HFFc6 (cell line): Measurements from ENCODE around the gene GJD3. TPM values are rescaled to one million over a fixed set of nuclear protein-coding genes. Genes with fewer than 3 reads are reported as not detected.

ENCODE experiments used
- DNase-seq: peaks from one replicate; pipeline ENCODE4 v3.0.0-alpha.2; 2018
- H3K27ac Mint-ChIP-seq: 2 replicates; pipeline ENCODE4 v1.8.0; 2020; ENCODE audit warnings: mild to moderate bottlenecking, mixed read lengths
- H3K27me3 Mint-ChIP-seq: 2 replicates; pipeline ENCODE4 v1.8.0; 2021; ENCODE audit warnings: mild to moderate bottlenecking, moderate library complexity, mixed read lengths; ENCODE audit not compliant: insufficient read depth
- H3K36me3 Mint-ChIP-seq: 2 replicates; pipeline ENCODE4 v1.8.0; 2021; ENCODE audit warnings: low read depth, mixed read lengths
- H3K4me1 Mint-ChIP-seq: 2 replicates; pipeline ENCODE4 v1.8.0; 2020; ENCODE audit warnings: low read depth, mixed read lengths
- H3K4me3 Mint-ChIP-seq: 2 replicates; pipeline ENCODE4 v1.8.0; 2020; ENCODE audit warnings: mild to moderate bottlenecking, moderate library complexity, mixed read lengths
- H3K9me3 Mint-ChIP-seq: 2 replicates; pipeline ENCODE4 v1.8.0; 2020; ENCODE audit warnings: mild to moderate bottlenecking, mixed read lengths
- total RNA-seq, 6 experiments: library from RNA; stranded (reverse); fragmentation: NEBNext Ultra II Directional; extraction: Animal tissue kit (Norgen Biotek cat#: 25700); gene quantifications; 2 replicates in 1 of 6; 3 replicates in 5 of 6; pipeline ENCODE4 v1.2.3, GENCODE V29; 2021
- TF ChIP-seq, protein P1 (sequence below): fragments of 200-600 bp; sonication (generic); IDR thresholded peaks from 2 replicates; pipeline ENCODE4 v1.5.0; 2021; ENCODE audit warnings: antibody characterized with exemption, mild to moderate bottlenecking

GJD3 gene
- total RNA-seq, 6 experiments from 2014 or later: 0.36 to 1.4 (median 0.81) TPM

- Mint-ChIP-seq H3K4me3 (no peak overlapping the region; the same call in 1 of the 2 replicates), H3K36me3 (0 out of 2 replicates have a peak, but pooled peaks cover 5% of the 10 kb centered on the region)
Measured at GRCh38 chr17:40340327-40340726, 24.2 kb downstream of the GJD3 start.

DNA sequence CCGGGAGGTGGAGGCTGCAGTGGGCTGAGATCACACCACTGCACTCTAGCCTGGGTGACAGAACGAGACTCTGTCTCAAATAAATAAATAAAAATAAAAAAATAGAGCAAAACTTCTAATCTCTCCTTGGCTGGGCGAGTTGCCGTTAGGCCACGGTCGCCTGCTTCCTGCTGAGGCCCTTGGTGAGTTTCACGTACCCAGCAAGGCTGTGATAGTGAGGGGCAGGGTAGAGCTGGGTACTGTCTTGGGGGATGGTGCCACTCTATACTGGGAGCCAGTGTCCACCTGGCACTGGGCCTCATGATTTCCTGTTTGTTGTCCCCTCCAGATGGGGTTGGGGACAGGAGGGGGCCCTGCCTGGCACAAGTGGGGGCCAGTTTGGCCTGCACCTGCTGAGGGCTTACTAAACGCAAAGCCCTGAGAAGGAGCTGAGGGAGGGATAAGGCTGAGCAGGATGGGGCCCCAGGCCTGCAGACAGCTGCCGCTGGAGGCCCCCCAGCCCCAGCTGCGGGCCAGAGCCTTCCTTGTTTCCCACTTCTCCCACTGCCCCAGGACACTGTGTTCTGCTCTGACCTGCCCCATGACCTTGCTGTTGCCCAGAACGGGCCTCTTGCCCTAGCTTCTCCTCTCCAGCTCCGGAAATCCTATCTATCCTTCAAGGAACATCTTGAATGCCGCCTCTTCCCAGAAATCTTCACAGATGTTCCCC lies 25.4 kb downstream of the GJD3 start:
- 0 out of 2 replicates have a peak, but pooled peaks cover 5% of the 10 kb centered on the region for H3K36me3 Mint-ChIP-seq
- no peak for DNase-seq
- peaks cover 60% of the 10 kb centered on the region for H3K4me1 Mint-ChIP-seq
- H3K27ac Mint-ChIP-seq: no peak overlapping the region
- no peaks in the 10 kb centered on the region for H3K9me3 Mint-ChIP-seq
- TF ChIP-seq, protein P1, sequence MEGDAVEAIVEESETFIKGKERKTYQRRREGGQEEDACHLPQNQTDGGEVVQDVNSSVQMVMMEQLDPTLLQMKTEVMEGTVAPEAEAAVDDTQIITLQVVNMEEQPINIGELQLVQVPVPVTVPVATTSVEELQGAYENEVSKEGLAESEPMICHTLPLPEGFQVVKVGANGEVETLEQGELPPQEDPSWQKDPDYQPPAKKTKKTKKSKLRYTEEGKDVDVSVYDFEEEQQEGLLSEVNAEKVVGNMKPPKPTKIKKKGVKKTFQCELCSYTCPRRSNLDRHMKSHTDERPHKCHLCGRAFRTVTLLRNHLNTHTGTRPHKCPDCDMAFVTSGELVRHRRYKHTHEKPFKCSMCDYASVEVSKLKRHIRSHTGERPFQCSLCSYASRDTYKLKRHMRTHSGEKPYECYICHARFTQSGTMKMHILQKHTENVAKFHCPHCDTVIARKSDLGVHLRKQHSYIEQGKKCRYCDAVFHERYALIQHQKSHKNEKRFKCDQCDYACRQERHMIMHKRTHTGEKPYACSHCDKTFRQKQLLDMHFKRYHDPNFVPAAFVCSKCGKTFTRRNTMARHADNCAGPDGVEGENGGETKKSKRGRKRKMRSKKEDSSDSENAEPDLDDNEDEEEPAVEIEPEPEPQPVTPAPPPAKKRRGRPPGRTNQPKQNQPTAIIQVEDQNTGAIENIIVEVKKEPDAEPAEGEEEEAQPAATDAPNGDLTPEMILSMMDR: no peak
- H3K27me3 Mint-ChIP-seq: peaks cover 3% of the 10 kb centered on the region
- H3K4me3 Mint-ChIP-seq: no peak overlapping the region

More at GRCh38 chr17:40340327-40340726, 24.2 kb downstream of the GJD3 start:
- no peaks in the 10 kb centered on the region for H3K9me3 Mint-ChIP-seq
- DNase-seq: no peak
- peaks cover 3% of the 10 kb centered on the region; the same call in 1 of the 2 replicates for H3K27me3 Mint-ChIP-seq
- H3K4me1 Mint-ChIP-seq: peaks cover 58% of the 10 kb centered on the region
- TF ChIP-seq, protein P1: no peak
- peak overlapping the region; percentile 52; the same call in 1 of the 2 replicates for H3K27ac Mint-ChIP-seq

GRCh38 chr17:40338058-40338457 lies 26.5 kb downstream of the GJD3 start:
- TF ChIP-seq, protein P1: no peak
- Mint-ChIP-seq H3K27ac (no peak overlapping the region), H3K27me3 (peaks cover 3% of the 10 kb centered on the region), H3K36me3 (0 out of 2 replicates have a peak, but pooled peaks cover 4% of the 10 kb centered on the region), H3K9me3 (no peaks in the 10 kb centered on the region), H3K4me3 (no peak overlapping the region), H3K4me1 (peaks cover 52% of the 10 kb centered on the region)
- no peak for DNase-seq

GRCh38 chr17:40337351-40337750 lies 27.2 kb downstream of the GJD3 start:
- no peak for DNase-seq
- Mint-ChIP-seq H3K36me3 (no peaks in the 10 kb centered on the region), H3K27me3 (peaks cover 3% of the 10 kb centered on the region), H3K27ac (no peak overlapping the region), H3K4me3 (no peak overlapping the region), H3K9me3 (no peaks in the 10 kb centered on the region), H3K4me1 (peaks cover 54% of the 10 kb centered on the region)
- TF ChIP-seq, protein P1: no peak

- Mint-ChIP-seq H3K27me3 (peaks cover 1% of the 10 kb centered on the region), H3K27ac (peak overlapping the region; percentile 88), H3K36me3 (peaks cover 6% of the 10 kb centered on the region; the same call in 1 of the 2 replicates), H3K4me1 (peaks cover 65% of the 10 kb centered on the region), H3K4me3 (no peak overlapping the region), H3K9me3 (no peaks in the 10 kb centered on the region)
- no peak for DNase-seq
- TF ChIP-seq, protein P1: no peak
Measured at GRCh38 chr17:40335620-40336019, 28.9 kb downstream of the GJD3 start.
